Hindlimb muscle (tissue), 1 donor: ENCODE data around the gene STK24. TPM values are rescaled to one million over a fixed set of nuclear protein-coding genes. Genes with fewer than 3 reads are reported as not detected.
A peak's percentile ranks its signal among the peaks of the same experiment; 100 is the strongest.

Experiments used
- DNase-seq: peaks from one replicate; pipeline ENCODE4 v3.0.0-alpha.2; 2013
- polyA plus RNA-seq: library from polyadenylated mRNA; unstranded; fragments of 120-200 nt; gene quantifications from one replicate; pipeline ENCODE4 v1.2.1, GENCODE V29; 2013; ENCODE audit not compliant: insufficient read length

Gene STK24
- polyA plus RNA-seq, 1 donor, result 43.1 TPM

- no peak for DNase-seq
Measured at GRCh38 chr13:98447881-98448641, 128.8 kb downstream of the STK24 start.

- DNase-seq, result no peak
Measured at GRCh38 chr13:98447130-98447529, 129.8 kb downstream of the STK24 start.

DNA sequence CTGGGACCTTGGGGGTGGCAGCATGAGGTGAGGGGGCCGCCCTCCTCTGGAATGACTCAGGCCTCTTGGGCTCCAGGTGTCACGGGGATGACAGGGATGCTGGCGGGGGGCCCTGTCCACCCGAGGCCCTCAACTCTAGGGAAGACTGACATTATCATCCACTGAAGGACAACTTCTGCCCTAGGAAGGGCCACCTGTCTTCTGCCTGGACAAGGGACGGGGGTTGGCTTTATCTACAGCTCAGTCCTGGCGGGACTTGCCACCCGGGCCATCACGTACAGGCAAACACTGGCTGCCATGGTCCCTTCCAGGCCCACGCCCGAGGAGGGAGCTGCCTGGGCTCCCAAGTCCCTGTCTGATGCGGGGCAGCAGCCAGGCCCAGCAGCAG is 130.7 kb downstream of the STK24 start:
- DNase-seq, result no peak

GRCh38 chr13:98445340-98446233 is 131.3 kb downstream of the STK24 start:
- DNase-seq, result peak; percentile 60

DNA sequence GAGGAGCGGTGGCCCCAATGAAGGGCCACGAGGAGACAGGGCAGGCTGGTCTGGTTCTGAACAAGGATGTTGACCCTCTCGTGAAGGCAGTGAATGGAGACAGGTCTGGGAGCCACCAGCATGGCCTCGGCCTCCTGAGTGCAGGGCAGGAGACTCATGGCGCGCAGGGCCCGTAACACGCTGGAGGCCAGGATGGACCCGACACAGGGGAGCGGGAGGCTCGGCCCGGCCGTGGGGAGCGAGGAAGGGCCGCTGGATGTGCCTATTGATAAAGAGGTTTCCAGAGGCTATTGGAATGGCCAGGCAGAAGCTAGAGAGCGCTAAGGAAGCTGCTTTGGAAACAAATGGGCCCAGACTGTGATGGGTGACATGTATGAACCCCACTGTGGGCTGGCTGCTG is 132.5 kb downstream of the STK24 start:
- no peak for DNase-seq

- no peak for DNase-seq
Measured at GRCh38 chr13:98443800-98444325, 133.0 kb downstream of the STK24 start.

DNA sequence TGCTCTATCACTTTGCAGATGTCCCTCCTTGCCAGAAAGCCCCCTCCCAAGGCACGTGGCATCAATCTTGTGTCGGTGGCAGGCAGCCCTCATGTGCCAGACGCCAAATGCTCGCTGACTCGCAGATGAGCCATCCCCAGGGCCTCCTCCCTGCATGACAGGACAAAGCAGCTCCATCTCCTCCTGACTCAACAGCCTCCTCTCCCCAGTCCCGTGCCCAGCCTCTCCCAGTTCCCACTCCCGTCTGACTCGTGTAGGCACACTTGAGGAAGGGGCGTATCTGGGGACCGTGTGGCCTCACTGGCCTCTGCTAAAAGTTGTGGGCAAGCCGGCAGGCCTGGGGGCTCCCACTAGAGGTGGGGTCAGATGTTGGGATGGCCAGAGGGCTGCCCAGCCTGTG is 133.6 kb downstream of the STK24 start:
- DNase-seq, result no peak

DNA sequence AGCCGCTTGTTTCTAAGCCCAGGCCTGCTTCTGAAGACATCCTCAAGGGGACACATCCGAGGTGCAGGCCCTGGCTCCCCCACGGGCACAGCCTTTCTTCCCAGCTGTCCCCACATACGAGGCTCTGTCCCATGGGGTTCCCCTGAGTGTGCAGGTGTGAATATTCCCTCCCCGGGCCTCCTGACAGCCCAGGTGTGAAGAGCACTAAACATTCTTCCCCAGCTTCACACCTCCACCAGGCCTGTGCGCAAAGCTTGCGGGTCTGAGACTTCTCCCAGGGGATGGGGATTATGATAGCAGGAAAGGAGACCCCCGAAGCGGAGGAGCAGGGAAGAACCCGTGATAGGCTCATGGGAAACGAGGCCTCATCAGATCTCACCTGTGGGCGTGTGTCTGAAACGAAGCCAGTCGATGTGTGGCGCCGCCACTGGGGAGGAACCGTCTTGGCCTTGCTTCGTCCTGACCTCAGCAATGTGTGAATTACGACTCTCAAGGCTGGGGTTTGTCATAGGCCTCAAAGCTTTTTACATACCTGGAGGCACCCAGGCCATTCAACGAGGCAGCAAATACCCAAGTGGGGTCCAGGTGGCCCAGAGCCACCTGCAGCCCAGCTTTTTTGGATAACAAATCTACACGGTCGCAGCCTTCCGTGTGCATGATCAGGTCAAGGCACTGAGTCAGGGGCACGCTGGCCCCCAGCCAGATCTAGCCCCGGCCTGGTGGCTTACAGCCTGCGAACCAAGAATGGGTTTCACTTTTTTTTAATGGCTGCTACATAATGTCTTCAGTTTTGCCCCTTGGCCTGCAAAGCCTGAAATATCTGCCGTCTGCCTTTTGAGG is 134.3 kb downstream of the STK24 start:
- no peak for DNase-seq

DNA sequence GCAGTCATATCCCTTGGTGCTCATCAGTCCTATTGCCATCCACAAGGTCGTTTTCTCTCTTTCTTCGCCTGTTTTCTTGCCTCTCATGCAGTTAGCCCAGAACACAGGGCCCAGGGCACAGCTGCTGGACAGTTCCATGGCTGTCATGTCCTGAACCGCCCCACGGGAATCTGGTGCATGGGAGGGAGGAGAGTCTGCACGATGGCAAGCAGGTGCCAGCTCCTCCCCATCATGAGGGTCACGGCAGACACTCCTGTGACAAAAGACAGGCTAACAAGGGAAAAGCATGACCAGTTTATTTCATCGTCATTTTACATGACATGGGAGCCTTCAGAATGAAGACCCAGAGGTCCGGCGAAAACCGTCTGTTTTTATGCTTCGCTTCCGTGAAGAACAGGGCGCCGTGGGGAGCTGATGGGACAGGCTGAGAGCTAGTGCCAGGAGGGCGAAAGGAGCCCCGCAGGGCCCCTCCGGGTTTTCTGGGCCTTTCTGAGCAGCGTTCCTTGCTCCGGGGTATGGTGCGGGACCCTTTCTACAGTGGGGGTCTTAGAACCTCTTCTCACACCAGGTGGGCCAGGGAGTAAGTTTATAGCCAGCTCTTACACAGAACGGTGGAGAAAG is 135.7 kb downstream of the STK24 start:
- no peak for DNase-seq

GRCh38 chr13:98440390-98441055 is 136.4 kb downstream of the STK24 start:
- DNase-seq, result no peak

GRCh38 chr13:98439896-98440295 is 137.0 kb downstream of the STK24 start:
- DNase-seq, result no peak

- DNase-seq, result no peak
Measured at GRCh38 chr13:98439126-98439828, 137.6 kb downstream of the STK24 start.

GRCh38 chr13:98438246-98439125 is 138.4 kb downstream of the STK24 start:
- no peak for DNase-seq

GRCh38 chr13:98436233-98436910 is 140.5 kb downstream of the STK24 start:
- no peak for DNase-seq

DNA sequence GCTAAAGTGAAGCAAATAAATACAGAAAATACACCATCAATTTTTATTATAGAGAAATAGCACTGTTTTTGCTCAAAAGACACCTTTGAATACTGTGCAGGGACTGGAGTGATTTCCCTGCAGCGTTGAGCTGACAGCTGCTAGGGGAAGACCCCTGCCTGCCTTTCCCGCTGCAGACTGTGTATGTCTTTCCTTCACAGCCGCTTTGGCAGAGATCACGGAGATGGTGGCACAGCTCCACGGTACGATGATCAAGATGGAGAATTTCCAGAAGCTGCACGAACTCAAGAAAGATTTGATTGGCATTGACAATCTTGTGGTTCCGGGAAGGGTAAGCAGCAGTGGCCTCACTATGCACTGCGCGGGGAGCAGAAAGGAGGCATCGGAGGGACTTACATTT is 141.5 kb downstream of the STK24 start:
- DNase-seq, result no peak

GRCh38 chr13:98434060-98434459 is 142.8 kb downstream of the STK24 start:
- no peak for DNase-seq

- no peak for DNase-seq
Measured at GRCh38 chr13:98433654-98434053, 143.3 kb downstream of the STK24 start.

DNA sequence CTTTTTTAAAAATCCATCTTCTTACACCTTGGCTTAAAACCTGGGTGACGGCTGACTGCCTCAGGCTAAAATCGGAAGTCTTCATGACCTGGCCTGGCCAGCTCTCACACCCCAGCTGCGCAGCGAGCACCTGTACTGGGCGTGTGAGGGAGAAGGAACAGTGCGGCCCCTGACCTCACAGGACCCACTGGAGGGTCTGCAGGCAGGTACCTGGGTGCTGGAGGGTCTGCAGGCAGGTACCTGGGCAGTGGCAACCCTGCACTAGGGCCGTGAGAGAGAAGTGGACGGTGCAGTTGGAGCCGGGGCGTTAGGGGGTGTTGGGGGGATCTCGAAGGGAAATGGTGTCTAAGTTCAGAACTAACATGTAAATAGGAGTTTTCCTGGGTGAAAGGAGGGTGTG is 144.3 kb downstream of the STK24 start:
- DNase-seq, result no peak
